GM10266 (cell line): Measurements from ENCODE around the gene PRRC2A.

ENCODE experiments used
- DNase-seq: peaks from one replicate; pipeline ENCODE4 v3.0.0; 2012; ENCODE audit errors: extremely low spot score
- TF ChIP-seq, protein P1 (sequence below): IDR thresholded peaks from 2 replicates; pipeline ENCODE4 v1.5.1; 2012; ENCODE audit warnings: mild to moderate bottlenecking, low read depth; ENCODE audit not compliant: control insufficient read depth, insufficient read depth; ENCODE audit errors: missing control alignments

The PRRC2A gene

DNA sequence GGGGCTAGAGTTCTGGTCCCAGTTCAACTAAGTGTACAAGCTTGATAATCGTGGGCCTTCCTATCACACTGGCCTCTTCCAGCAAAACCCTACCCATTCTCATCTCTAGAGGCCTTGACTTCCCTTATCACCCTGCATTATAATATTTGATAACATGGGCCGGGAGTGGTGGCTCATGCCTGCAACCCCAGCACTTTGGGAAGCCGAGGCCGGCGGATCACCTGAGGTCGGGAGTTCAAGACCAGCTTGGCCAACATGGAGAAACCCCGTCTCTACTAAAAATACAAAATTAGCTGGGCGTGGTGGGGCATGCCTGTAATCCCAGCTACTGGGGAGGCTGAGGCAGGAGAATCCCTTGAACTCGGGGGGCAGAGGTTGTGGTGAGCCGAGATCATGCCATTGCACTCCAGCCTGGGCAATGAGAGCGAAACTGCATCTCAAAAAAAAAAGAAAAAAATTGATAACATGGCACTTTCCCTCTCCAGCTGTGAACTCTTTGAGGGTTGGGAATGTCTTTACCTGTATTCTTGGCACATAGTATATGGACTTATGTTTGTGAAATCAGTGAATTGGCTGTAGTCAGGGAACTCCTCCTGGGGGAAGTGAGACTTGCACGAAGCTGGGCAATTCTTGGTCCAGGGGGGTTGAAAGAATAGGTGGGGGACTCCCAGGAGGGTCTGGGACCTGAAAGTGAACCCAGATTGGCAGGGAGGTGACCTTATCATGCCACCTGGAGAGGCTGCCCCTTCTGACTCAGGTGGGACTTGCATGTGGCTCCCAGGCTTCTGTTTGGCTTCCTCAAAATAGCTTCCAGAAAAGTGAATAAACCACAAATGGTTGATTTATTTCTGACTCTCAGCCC lies 41.0 kb downstream of the PRRC2A start:
- DNase-seq, result no peak
- TF ChIP-seq, protein P1, sequence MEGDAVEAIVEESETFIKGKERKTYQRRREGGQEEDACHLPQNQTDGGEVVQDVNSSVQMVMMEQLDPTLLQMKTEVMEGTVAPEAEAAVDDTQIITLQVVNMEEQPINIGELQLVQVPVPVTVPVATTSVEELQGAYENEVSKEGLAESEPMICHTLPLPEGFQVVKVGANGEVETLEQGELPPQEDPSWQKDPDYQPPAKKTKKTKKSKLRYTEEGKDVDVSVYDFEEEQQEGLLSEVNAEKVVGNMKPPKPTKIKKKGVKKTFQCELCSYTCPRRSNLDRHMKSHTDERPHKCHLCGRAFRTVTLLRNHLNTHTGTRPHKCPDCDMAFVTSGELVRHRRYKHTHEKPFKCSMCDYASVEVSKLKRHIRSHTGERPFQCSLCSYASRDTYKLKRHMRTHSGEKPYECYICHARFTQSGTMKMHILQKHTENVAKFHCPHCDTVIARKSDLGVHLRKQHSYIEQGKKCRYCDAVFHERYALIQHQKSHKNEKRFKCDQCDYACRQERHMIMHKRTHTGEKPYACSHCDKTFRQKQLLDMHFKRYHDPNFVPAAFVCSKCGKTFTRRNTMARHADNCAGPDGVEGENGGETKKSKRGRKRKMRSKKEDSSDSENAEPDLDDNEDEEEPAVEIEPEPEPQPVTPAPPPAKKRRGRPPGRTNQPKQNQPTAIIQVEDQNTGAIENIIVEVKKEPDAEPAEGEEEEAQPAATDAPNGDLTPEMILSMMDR, result no peak

DNA sequence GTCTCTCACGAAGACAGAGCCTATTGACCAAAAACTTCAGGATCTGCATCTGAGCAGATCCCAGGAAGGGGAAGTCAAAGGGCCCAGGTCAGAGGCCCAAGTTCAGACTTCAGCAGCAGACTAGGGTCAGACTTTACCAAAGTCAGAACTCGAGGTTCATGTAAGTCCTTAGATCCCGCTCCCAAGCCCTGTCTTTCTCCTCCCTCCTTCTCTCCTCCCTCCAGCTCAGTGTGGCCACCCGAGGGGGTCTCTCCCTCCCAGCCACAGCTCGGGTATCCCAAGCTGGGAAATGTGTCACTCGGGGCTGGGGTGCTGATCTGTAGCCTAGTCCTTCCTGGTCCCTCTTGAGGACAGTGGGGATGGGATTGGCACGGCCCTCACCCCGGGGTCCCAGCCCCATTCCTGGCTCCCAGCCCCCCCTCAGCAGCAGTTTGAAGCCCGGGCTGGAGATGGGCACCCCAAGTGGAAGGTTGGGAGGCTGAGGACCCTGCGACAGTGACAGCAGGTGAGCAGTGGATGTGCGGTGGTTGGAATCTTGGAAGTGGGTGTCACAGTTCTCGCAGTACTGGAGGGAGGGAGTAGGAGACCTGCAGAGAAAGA lies 41.7 kb downstream of the PRRC2A start:
- DNase-seq, result no peak
- TF ChIP-seq, protein P1, result no peak

DNA sequence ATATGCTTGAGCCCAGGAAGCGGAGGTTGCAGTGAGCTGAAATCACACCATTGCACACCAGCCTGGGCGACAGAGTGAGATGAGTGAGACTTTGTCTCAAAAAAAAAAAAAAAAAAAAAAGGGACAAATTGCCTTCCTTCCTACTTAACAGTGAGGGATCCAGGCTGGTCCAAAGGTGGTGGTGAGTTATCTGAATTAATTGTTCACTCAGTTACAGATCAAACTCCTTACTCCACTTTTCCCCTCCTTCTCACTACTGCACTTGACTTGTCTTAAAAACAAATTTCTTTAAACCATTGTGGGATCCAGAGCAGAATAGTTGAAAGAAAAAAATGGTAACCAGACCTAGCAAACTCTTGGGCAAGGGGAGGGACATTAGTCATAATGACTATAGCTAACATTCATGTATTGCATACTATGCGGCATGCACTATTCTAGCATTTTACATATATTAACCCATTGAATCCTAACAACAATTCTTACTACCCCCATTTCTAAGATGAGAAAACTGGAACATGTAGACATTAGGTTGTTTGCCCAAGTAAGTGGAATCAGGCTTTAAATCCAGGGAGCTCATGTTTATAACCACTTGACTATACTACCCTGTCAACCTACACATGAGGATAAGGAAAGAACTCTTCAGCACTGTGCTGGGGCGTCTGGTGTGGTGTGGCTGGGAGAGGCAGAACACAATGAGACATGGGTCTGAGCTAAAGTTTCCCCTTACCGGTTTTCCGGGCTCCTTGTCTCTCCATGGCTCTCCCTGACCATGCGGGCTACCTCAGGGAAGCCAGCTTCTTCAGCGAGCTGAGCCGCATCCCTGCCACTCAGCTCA lies 42.8 kb downstream of the PRRC2A start:
- TF ChIP-seq, protein P1, result no peak
- no peak for DNase-seq

DNA sequence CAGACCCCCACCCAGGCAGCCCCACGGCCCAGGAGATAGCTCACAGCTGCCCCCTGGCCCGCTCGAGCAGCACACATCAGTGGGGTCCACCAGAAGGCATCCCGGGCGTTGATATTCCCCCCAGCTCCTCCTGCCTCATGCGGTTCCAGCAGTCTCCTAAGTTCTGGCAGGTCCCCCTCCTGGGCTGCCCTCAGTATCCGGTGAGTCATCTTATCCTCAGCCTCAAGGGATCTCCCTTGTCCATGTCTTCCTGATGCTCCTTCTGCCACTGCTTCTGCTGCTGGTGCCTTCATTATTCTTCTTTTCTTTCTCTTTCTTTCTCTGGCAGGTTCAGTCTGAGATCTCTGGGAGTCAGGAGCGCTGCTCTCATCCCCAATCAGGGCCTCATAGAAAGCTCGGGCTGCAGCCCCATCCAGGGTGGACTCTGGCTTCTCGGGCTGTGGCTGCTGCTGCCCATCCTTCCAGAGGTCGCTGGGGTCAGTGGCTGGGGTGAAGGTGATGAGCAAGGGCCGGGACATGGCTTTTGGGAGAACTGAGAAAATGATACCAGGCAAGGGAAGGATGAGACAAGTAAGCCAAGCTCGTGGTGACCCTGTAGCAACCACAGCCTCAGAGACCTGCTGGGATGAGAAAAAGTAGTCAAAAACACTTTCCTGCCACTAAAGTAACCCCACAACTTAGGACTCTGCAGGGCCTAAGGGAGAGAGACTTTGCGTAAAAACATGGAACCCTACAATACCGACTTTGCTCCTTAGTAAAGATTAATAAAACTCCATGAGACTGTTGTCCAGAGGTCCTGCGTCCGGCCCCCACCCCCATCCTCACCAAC lies 43.7 kb downstream of the PRRC2A start:
- TF ChIP-seq, protein P1, result no peak
- DNase-seq, result no peak

DNA sequence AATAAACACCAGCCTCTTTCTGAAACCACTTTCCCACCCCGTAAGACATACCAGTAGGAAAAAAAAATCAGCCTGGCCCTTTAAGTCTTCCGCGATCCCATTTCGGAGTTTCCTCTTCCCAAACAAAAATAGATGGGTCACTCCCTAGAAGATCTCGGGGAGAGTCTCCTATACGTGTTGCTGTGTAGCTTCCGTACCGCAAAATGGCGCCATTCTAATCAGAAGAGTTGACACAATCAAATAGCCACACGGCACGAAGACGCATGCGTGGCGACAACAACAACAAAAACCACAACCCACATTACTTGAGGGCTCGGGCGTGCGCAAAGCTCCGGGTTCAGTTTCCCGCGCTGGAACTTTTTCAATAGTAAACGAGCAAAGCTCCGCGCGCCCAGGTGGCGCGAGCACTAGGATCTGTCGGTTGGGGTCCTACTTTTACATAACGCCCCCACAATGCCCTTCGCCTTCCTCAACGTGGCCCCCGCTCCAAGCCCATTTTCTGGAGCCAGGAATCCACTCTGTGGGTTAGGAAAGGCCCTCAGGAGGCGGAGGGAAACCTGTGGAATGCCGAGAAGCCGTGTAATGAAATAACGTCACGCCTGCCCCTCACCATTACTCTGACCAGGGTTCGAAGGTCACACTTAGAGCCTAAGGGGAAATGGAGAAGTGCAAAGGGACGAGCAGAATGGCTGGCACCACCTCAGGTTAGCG lies 44.4 kb downstream of the PRRC2A start, which contains the start of gene GPANK1:
GPANK1 (minus strand) TSS at position 208 of the 711 bp plus-strand sequence. CDS start 519 bp downstream, outside the sequence.
- peak; percentile 83 for DNase-seq
- TF ChIP-seq, protein P1, result no peak
